ENCODE measurements around the gene DGKG. TPM values are rescaled to one million over a fixed set of nuclear protein-coding genes. Genes with fewer than 3 reads are reported as not detected.

The DGKG gene
- total RNA-seq, 5 donors from 2014 or later (not counting 1 experiment from before 2014, with no cell fraction given): 0.03 to 0.10 TPM; not detected in 3

- Mint-ChIP-seq H3K27ac (no peak overlapping the region), H3K4me1 (peaks cover 0 to 7% (median 6%) of the 10 kb centered on the region in 3 donors), H3K4me3 (no peak overlapping the region), H3K36me3 (no peaks in the 10 kb centered on the region), H3K27me3 (peaks cover 77 to 79% of the 10 kb centered on the region in 2 donors), H3K9me3 (no peaks in the 10 kb centered on the region)
- DNase-seq (no peak), ATAC-seq (replicated peaks in 1 of 4) (no peak)
- Histone ChIP-seq H3K27ac (ENCODE audit: low read length) (no peak overlapping the region), H3K27me3 (replicated peaks in 1 of 2; ENCODE audit: control insufficient read depth in 2 of 2, extremely low read depth in 1 of 2, insufficient read depth in 2 of 2, low read length in 1 of 2) (peaks cover 0 to 26% of the 10 kb centered on the region in 2 experiments), H3K4me3 (ENCODE audit: control insufficient read depth in 1 of 2, extremely low read depth in 1 of 2, low read length in 1 of 2) (no peak overlapping the region), H3K36me3 (ENCODE audit: control insufficient read depth in 2 of 2, extremely low read depth in 1 of 2, insufficient read depth in 1 of 2, low read length in 1 of 2) (no peaks in the 10 kb centered on the region), H3K9me3 (no peaks in the 10 kb centered on the region), H3K4me1 (ENCODE audit: control insufficient read depth in 1 of 2, extremely low read depth in 1 of 2, insufficient read depth in 2 of 2, low read length in 2 of 2) (peaks cover 0 to 6% of the 10 kb centered on the region in 2 experiments)
- ChIA-PET CTCF (no interaction called here), POLR2A (no interaction called here)
- WGBS (ENCODE audit: insufficient coverage): 64% methylated on average over 2 of the region's 5 CpGs
Measured at GRCh38 chr3:186099178-186099577, 262.9 kb downstream of the DGKG start.

DNA sequence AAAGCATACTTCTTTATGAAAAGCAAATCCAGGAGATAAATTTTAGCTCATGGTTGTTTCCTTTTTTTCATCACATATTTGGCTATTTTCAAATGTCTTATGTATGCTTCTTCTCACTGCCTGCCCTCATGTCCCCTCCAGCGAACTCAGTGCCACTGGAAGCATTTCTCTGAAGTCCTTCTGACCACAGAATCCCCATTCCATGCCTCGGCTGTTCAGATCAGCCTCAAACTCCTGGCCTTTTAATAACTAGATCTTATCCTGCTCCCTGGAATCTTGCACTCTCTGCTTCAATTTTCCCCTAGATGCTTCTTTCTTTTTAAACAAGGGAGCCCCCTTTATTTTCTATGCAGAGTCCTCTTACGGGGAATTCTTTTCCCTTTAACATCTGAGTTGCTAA is 263.3 kb downstream of the DGKG start:
- CTCF ChIA-PET: no interaction called here
- DNase-seq (no peak), ATAC-seq (replicated peaks in 1 of 4) (no peak)
- Mint-ChIP-seq H3K9me3 (no peaks in the 10 kb centered on the region), H3K4me1 (peaks cover 0 to 7% (median 6%) of the 10 kb centered on the region in 3 donors), H3K27me3 (peaks cover 75 to 77% of the 10 kb centered on the region in 2 donors), H3K4me3 (no peak overlapping the region), H3K27ac (no peak overlapping the region), H3K36me3 (no peaks in the 10 kb centered on the region)
- Histone ChIP-seq H3K27me3 (replicated peaks in 1 of 2; ENCODE audit: control insufficient read depth in 2 of 2, extremely low read depth in 1 of 2, insufficient read depth in 2 of 2, low read length in 1 of 2) (peaks cover 0 to 26% of the 10 kb centered on the region in 2 experiments), H3K4me3 (ENCODE audit: control insufficient read depth in 1 of 2, extremely low read depth in 1 of 2, low read length in 1 of 2) (no peak overlapping the region), H3K9me3 (no peaks in the 10 kb centered on the region), H3K36me3 (ENCODE audit: control insufficient read depth in 2 of 2, extremely low read depth in 1 of 2, insufficient read depth in 1 of 2, low read length in 1 of 2) (no peaks in the 10 kb centered on the region), H3K27ac (ENCODE audit: low read length) (no peak overlapping the region), H3K4me1 (ENCODE audit: control insufficient read depth in 1 of 2, extremely low read depth in 1 of 2, insufficient read depth in 2 of 2, low read length in 2 of 2) (peaks cover 0 to 6% of the 10 kb centered on the region in 2 experiments)
- WGBS (ENCODE audit: insufficient coverage): 44% methylated on average over 1 of the region's 3 CpGs
- POLR2A ChIA-PET: no interaction called here

DNA sequence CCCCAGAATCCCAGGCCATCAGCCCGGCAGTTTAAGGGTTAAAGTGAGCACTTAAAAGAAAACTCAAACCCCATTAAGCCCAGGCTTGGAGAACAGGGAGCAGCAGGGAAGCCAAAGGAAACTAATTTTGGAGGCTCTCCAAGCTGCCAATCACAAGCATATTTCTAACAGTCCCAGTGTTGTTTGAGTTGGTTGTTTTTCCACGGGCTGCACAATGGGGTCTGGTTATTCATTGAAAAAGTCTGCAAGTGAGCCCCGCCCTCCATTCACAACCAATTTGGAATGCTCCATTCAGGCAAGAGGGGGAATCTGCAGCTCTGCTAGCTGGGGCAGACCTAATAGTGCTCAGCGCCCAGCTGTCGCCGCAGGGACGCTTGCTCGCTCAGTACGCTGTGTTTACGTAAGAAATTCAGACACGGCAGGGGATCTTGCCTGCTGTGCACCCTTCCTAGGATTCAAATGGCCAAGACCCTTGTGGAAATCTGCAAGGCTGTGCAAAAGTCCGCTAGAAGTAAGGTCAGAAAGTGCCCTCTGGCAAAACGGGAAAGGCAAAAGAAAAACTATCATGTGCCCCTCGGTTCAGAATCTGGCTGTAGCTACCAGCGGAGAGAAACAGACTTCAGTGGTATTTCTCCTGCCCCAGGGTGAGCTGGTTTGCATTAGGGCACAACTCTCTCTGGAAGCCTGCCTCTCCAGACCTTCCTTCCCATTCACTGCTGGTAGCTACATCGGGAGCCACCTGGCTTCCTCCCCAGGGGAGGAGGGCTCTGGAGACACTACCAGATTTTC is 264.2 kb downstream of the DGKG start:
- 11% methylated on average over 12 of the region's 16 CpGs for WGBS (ENCODE audit: insufficient coverage)
- no peaks in the 10 kb centered on the region for H3K9me3 Mint-ChIP-seq
- ATAC-seq (replicated peaks in 1 of 4) (peak in 1 of 4 experiments; percentile 50), DNase-seq (peak in 1 of 35 experiments; percentile 9)
- H3K36me3 ChIP-seq (ENCODE audit: control insufficient read depth in 2 of 2, extremely low read depth in 1 of 2, insufficient read depth in 1 of 2, low read length in 1 of 2): no peaks in the 10 kb centered on the region
- H3K36me3 Mint-ChIP-seq: no peaks in the 10 kb centered on the region
- no peak overlapping the region for H3K27ac ChIP-seq (ENCODE audit: low read length)
- H3K27me3 Mint-ChIP-seq: peaks cover 70 to 75% of the 10 kb centered on the region in 2 donors
- CTCF ChIA-PET: interaction anchor here in 1 of 2 donors (1.2 kb wide), 1 partner anchor 517 kb away, joined by 3 read pairs; no protein-coding TSS in a partner anchor
- H3K27me3 ChIP-seq (replicated peaks in 1 of 2; ENCODE audit: control insufficient read depth in 2 of 2, extremely low read depth in 1 of 2, insufficient read depth in 2 of 2, low read length in 1 of 2): peaks cover 0 to 26% of the 10 kb centered on the region in 2 experiments
- peaks cover 0 to 7% (median 6%) of the 10 kb centered on the region in 3 donors for H3K4me1 Mint-ChIP-seq
- no peak overlapping the region for H3K27ac Mint-ChIP-seq
- H3K4me3 Mint-ChIP-seq: peak overlapping the region in 1 of 3 donors; percentile 3
- peak overlapping the region in 1 of 2 donors; percentile 56 for H3K4me3 ChIP-seq (ENCODE audit: control insufficient read depth in 1 of 2, extremely low read depth in 1 of 2, low read length in 1 of 2)
- POLR2A ChIA-PET: interaction anchor here in 1 of 2 donors (0.5 to 0.7 kb wide), 2 partner anchors 15 to 476 kb away, joined by 5 to 6 read pairs; no protein-coding TSS in a partner anchor
- peaks cover 0 to 6% of the 10 kb centered on the region in 2 experiments for H3K4me1 ChIP-seq (ENCODE audit: control insufficient read depth in 1 of 2, extremely low read depth in 1 of 2, insufficient read depth in 2 of 2, low read length in 2 of 2)
- H3K9me3 ChIP-seq: no peaks in the 10 kb centered on the region

- Histone ChIP-seq H3K4me1 (ENCODE audit: control insufficient read depth in 1 of 2, extremely low read depth in 1 of 2, insufficient read depth in 2 of 2, low read length in 2 of 2) (peaks cover 0 to 6% of the 10 kb centered on the region in 2 experiments), H3K36me3 (ENCODE audit: control insufficient read depth in 2 of 2, extremely low read depth in 1 of 2, insufficient read depth in 1 of 2, low read length in 1 of 2) (no peaks in the 10 kb centered on the region), H3K4me3 (ENCODE audit: control insufficient read depth in 1 of 2, extremely low read depth in 1 of 2, low read length in 1 of 2) (no peak overlapping the region), H3K9me3 (no peaks in the 10 kb centered on the region), H3K27me3 (replicated peaks in 1 of 2; ENCODE audit: control insufficient read depth in 2 of 2, extremely low read depth in 1 of 2, insufficient read depth in 2 of 2, low read length in 1 of 2) (peaks cover 0 to 26% of the 10 kb centered on the region in 2 experiments), H3K27ac (ENCODE audit: low read length) (no peak overlapping the region)
- Mint-ChIP-seq H3K4me1 (peaks cover 0 to 7% (median 6%) of the 10 kb centered on the region in 3 donors), H3K9me3 (no peaks in the 10 kb centered on the region), H3K27ac (no peak overlapping the region), H3K36me3 (no peaks in the 10 kb centered on the region), H3K4me3 (no peak overlapping the region), H3K27me3 (peaks cover 66 to 72% of the 10 kb centered on the region in 2 donors)
- ChIA-PET POLR2A (interaction anchor here in 1 of 2 donors (0.7 kb wide), 1 partner anchor 477 kb away, joined by 5 read pairs; no protein-coding TSS in a partner anchor), CTCF (interaction anchor here in 1 of 2 donors (1.2 kb wide), 1 partner anchor 518 kb away, joined by 3 read pairs; no protein-coding TSS in a partner anchor)
- ATAC-seq (replicated peaks in 1 of 4): no peak
- no peak for DNase-seq
- WGBS (ENCODE audit: insufficient coverage): no CpG with 5 or more reads among the region's 4 CpGs
Measured at GRCh38 chr3:186097317-186097662, 264.7 kb downstream of the DGKG start.

Other genes with a start within 250 kb of the DGKG start
- gene CRYGS, start 182.1 kb upstream of the DGKG start, total RNA-seq: 10 to 100 TPM in 1 of 5 donors, 1 to 10 TPM in 4; 5.5 to 10.4 (median 7.8) TPM
- gene TBCCD1, start 205.1 kb upstream of the DGKG start, total RNA-seq: 10 to 100 TPM; 16.1 to 17.4 (median 16.5) TPM
- gene DNAJB11, start 208.5 kb upstream of the DGKG start, total RNA-seq: 10 to 100 TPM; 28.7 to 65.4 (median 31.7) TPM

Measured in T-cell (primary cell).